ENCODE measurements around the gene HDAC11. TPM values are rescaled to one million over a fixed set of nuclear protein-coding genes. Genes with fewer than 3 reads are reported as not detected.

HDAC11 gene
- total and polyA plus RNA-seq, 10 of the 15 experiments (the other 5 are each of a cell fraction or from before 2014, with no cell fraction given), result 0.04 to 0.76 (median 0.22) TPM; not detected in 1

- DNase-seq (ENCODE audit: low read depth, low spot score), result no peak
- intact Hi-C loops (cut with micrococcal nuclease; ENCODE audit: unreplicated experiment) (no loop called here), in situ Hi-C loops (cut with MboI) (no loop called here)
- no peak for ATAC-seq
- SMC1A ChIA-PET (ENCODE audit: uncharacterized antibody, unreplicated experiment), result no interaction called here
- Histone ChIP-seq H3K9me3 (replicated peaks; ENCODE audit: control insufficient read depth, insufficient read depth, low read length) (no peaks in the 10 kb centered on the region), H2AFZ (ENCODE audit: control insufficient read depth, low read depth, low read length) (no peak overlapping the region), H3K27ac (ENCODE audit: control insufficient read depth, insufficient read depth) (no peak overlapping the region), H3K9ac (ENCODE audit: control insufficient read depth, insufficient read depth, low read length) (no peak overlapping the region), H3K79me2 (ENCODE audit: control insufficient read depth, insufficient read depth, low read length) (no peaks in the 10 kb centered on the region), H4K20me1 (ENCODE audit: control insufficient read depth, insufficient read depth) (no peaks in the 10 kb centered on the region), H3K4me1 (ENCODE audit: control insufficient read depth, insufficient read depth, low read length) (no peaks in the 10 kb centered on the region), H3K4me3 (no peak overlapping the region), H3K4me2 (ENCODE audit: control insufficient read depth, insufficient read depth) (no peak overlapping the region), H3K36me3 (ENCODE audit: control insufficient read depth in 2 of 2, insufficient read depth in 2 of 2, low read length in 1 of 2) (no peaks in the 10 kb centered on the region), H3K27me3 (replicated peaks in 1 of 2; ENCODE audit: control insufficient read depth in 2 of 2, insufficient read depth in 2 of 2, low read length in 1 of 2) (no peaks in the 10 kb centered on the region; a peak in 1 of 4 replicates)
- POLR2A ChIA-PET, result no interaction called here
- no TSS peak for BruUV-seq (replicated peaks)
- RAD21 ChIA-PET (ENCODE audit: unreplicated experiment), result interaction anchor here (1.1 kb wide), 1 partner anchor 147 kb away, joined by 4 read pairs; no protein-coding TSS in a partner anchor
- WGBS (ENCODE audit: insufficient coverage, insufficient replicate concordance, low lambda C conversion rate, missing lambda C conversion rate), result 23% methylated on average over 16 of the region's 16 CpGs
- TF ChIP-seq HDAC6 (IDR thresholded peaks at IDR 0.05; ENCODE audit: unreplicated experiment) (no peak), POU2F2 (IDR thresholded peaks at IDR 0.05; ENCODE audit: borderline replicate concordance, low read depth, low read length) (no peak), LARP7 (IDR thresholded peaks at IDR 0.05) (no peak), ATF3 (IDR thresholded peaks at IDR 0.05; ENCODE audit: borderline replicate concordance, extremely low read depth, low read depth, low read length) (no peak), SPI1 (IDR thresholded peaks at IDR 0.05; ENCODE audit: borderline replicate concordance, insufficient read depth, low read depth, low read length) (no peak), FOS (IDR thresholded peaks at IDR 0.05; ENCODE audit: borderline replicate concordance, extremely low read depth, insufficient read length) (no peak), TCF12 (IDR thresholded peaks at IDR 0.05; ENCODE audit: low read depth, low read length) (no peak)
- TF ChIP-seq, protein P1, sequence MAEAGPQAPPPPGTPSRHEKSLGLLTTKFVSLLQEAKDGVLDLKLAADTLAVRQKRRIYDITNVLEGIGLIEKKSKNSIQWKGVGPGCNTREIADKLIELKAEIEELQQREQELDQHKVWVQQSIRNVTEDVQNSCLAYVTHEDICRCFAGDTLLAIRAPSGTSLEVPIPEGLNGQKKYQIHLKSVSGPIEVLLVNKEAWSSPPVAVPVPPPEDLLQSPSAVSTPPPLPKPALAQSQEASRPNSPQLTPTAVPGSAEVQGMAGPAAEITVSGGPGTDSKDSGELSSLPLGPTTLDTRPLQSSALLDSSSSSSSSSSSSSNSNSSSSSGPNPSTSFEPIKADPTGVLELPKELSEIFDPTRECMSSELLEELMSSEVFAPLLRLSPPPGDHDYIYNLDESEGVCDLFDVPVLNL (IDR thresholded peaks at IDR 0.05; ENCODE audit: low read depth, low read length), result no peak
- CTCF ChIA-PET, result no interaction called here
- no peak for FAIRE-seq
These were observed 25.3 kb downstream of the HDAC11 start for GRCh38 chr3:13505147-13506130.
